GM23338 (cell line): ENCODE data around the gene MYO18B. TPM values are rescaled to one million over a fixed set of nuclear protein-coding genes. Genes with fewer than 3 reads are reported as not detected.

Experiments used
- ATAC-seq: fragments of 200-7000 bp; cut with Tn5 transposase; 3 replicates; pipeline ENCODE4 v1.9.1; 2020
- DNase-seq: peaks from one replicate; pipeline ENCODE4 v3.0.0-alpha.2; 2015; ENCODE audit warnings: low spot score
- H2AFZ ChIP-seq: fragments of 200-600 bp; sonication (generic); 2 replicates; pipeline ENCODE4 v1.8.0; 2016; ENCODE audit warnings: antibody characterized with exemption, mild to moderate bottlenecking, moderate library complexity
- H3F3A ChIP-seq: fragments of 200-600 bp; sonication (generic); replicated peaks from 2 replicates; pipeline ENCODE4 v1.8.0; 2017; ENCODE audit warnings: antibody characterized with exemption, mixed run types, low read depth
- H3K27ac ChIP-seq: fragments of 200-600 bp; sonication (generic); 2 replicates; pipeline ENCODE4 v1.6.1; 2016; ENCODE audit warnings: low read depth
- H3K27me3 ChIP-seq: fragments of 200-600 bp; sonication (generic); 2 replicates; pipeline ENCODE4 v1.8.0; 2016; ENCODE audit warnings: mild to moderate bottlenecking, mixed run types, moderate library complexity; ENCODE audit not compliant: insufficient read depth
- H3K36me3 ChIP-seq: fragments of 200-600 bp; sonication (generic); 2 replicates; pipeline ENCODE4 v1.8.0; 2016; ENCODE audit warnings: mild to moderate bottlenecking; ENCODE audit not compliant: insufficient read depth
- H3K4me1 ChIP-seq: fragments of 200-600 bp; sonication (generic); 2 replicates; pipeline ENCODE4 v1.8.0; 2016; ENCODE audit warnings: mild to moderate bottlenecking, moderate library complexity; ENCODE audit not compliant: insufficient read depth
- H3K4me2 ChIP-seq: fragments of 200-600 bp; sonication (generic); 2 replicates; pipeline ENCODE4 v1.7.1; 2017; ENCODE audit warnings: mixed run types
- H3K4me3 ChIP-seq: fragments of 200-600 bp; sonication (generic); 2 replicates; pipeline ENCODE4 v1.6.1; 2016; ENCODE audit warnings: mixed run types
- H3K79me2 ChIP-seq: fragments of 200-600 bp; sonication (generic); replicated peaks from 2 replicates; pipeline ENCODE4 v1.8.0; 2017; ENCODE audit warnings: mild to moderate bottlenecking; ENCODE audit not compliant: insufficient read depth
- H3K9me2 ChIP-seq: fragments of 200-600 bp; sonication (generic); 2 replicates; pipeline ENCODE4 v1.8.0; 2017; ENCODE audit not compliant: insufficient read depth
- H4K20me1 ChIP-seq: fragments of 200-600 bp; sonication (generic); replicated peaks from 2 replicates; pipeline ENCODE4 v1.8.0; 2017; ENCODE audit warnings: mild to moderate bottlenecking; ENCODE audit not compliant: insufficient read depth
- H3K27ac Mint-ChIP-seq: 2 replicates; pipeline ENCODE4 v1.8.0; 2020; ENCODE audit warnings: inconsistent platforms, mild to moderate bottlenecking, moderate library complexity, mixed read lengths
- H3K27me3 Mint-ChIP-seq: 3 replicates; pipeline ENCODE4 v1.8.0; 2022; ENCODE audit warnings: low read depth, mild to moderate bottlenecking, moderate library complexity, mixed read lengths, inconsistent platforms; ENCODE audit not compliant: insufficient read depth, poor library complexity
- H3K36me3 Mint-ChIP-seq: 3 replicates; pipeline ENCODE4 v1.8.0; 2021; ENCODE audit warnings: low read depth, mild to moderate bottlenecking, inconsistent platforms, moderate library complexity, mixed read lengths
- H3K4me1 Mint-ChIP-seq: 3 replicates; pipeline ENCODE4 v1.8.0; 2020; ENCODE audit warnings: mild to moderate bottlenecking, inconsistent platforms, mixed read lengths
- H3K4me3 Mint-ChIP-seq: 3 replicates; pipeline ENCODE4 v1.8.0; 2021; ENCODE audit warnings: moderate library complexity, mild to moderate bottlenecking, inconsistent platforms, mixed read lengths
- H3K9me3 Mint-ChIP-seq: 3 replicates; pipeline ENCODE4 v1.8.0; 2020; ENCODE audit warnings: moderate library complexity, mild to moderate bottlenecking, inconsistent platforms, mixed read lengths
- CREB1 ChIP-seq: fragments of 250-450 bp; sonication (Bioruptor Pico); IDR thresholded peaks from 2 replicates; pipeline ENCODE4 v1.5.0; 2020; ENCODE audit warnings: low read depth, mild to moderate bottlenecking, moderate library complexity
- EZH2 ChIP-seq: fragments of 200-600 bp; sonication (generic); IDR thresholded peaks from one replicate; pipeline ENCODE4 v1.8.0; 2017; ENCODE audit warnings: antibody characterized with exemption, mild to moderate bottlenecking, low read depth; ENCODE audit not compliant: unreplicated experiment
- EZH2phosphoT487 ChIP-seq: fragments of 200-600 bp; sonication (generic); IDR thresholded peaks from one replicate; pipeline ENCODE4 v1.8.1; 2018; ENCODE audit warnings: antibody characterized with exemption; ENCODE audit not compliant: unreplicated experiment
- JUNB ChIP-seq: IDR thresholded peaks from one replicate; pipeline ENCODE4 v1.6.1; 2016; ENCODE audit warnings: antibody characterized with exemption; ENCODE audit not compliant: unreplicated experiment
- NANOG ChIP-seq: IDR thresholded peaks from 2 replicates; pipeline ENCODE4 v1.6.1; 2016; ENCODE audit warnings: antibody characterized with exemption, borderline replicate concordance
- POLR2AphosphoS5 ChIP-seq: IDR thresholded peaks from 2 replicates; pipeline ENCODE4 v1.6.1; 2016; ENCODE audit warnings: antibody characterized with exemption, low read depth
- STAT1 ChIP-seq: IDR thresholded peaks from one replicate; pipeline ENCODE4 v1.6.1; 2016; ENCODE audit warnings: antibody characterized with exemption; ENCODE audit not compliant: unreplicated experiment
- ZNF114 ChIP-seq: fragments of 250-450 bp; sonication (Bioruptor Pico); IDR thresholded peaks from 2 replicates; pipeline ENCODE4 v1.5.0; 2020; ENCODE audit warnings: mild to moderate bottlenecking, moderate library complexity
- ZNF331 ChIP-seq: fragments of 250-450 bp; sonication (Bioruptor Pico); IDR thresholded peaks from 2 replicates; pipeline ENCODE4 v1.5.0; 2020; ENCODE audit warnings: low read depth, mild to moderate bottlenecking, moderate library complexity
- polyA plus RNA-seq: library from polyadenylated mRNA; unstranded; fragments of >200 nt; fragmentation: Nextera tagmentation; extraction: Ambion mirVana; gene quantifications from 2 replicates; pipeline ENCODE4 v1.2.1, GENCODE V29; 2016
- total RNA-seq: library from RNA; depleted of rRNA; stranded (reverse); fragments of >200 nt; shearing (Covaris generic); gene quantifications from 2 replicates; pipeline ENCODE4 v1.2.3, GENCODE V29; 2014
- TF ChIP-seq, protein P1 (sequence below): IDR thresholded peaks from one replicate; pipeline ENCODE4 v1.6.1; 2018; ENCODE audit warnings: antibody characterized with exemption; ENCODE audit not compliant: unreplicated experiment
- TF ChIP-seq, protein P2 (sequence below): IDR thresholded peaks from 2 replicates; pipeline ENCODE4 v1.6.1; 2016; ENCODE audit warnings: antibody characterized with exemption
- TF ChIP-seq, protein P3 (sequence below): fragments of 250-450 bp; sonication (Bioruptor Pico); IDR thresholded peaks from 2 replicates; pipeline ENCODE4 v1.5.0; 2020; ENCODE audit warnings: mild to moderate bottlenecking, moderate library complexity
- TF ChIP-seq, protein P4 (sequence below), 2 experiments: fragments of 200-600 bp in 1 of 2; sonication (generic) in 1 of 2; conservative IDR thresholded peaks; 2 replicates each; pipeline versions ENCODE4 v1.5.1 to v1.6.1; 2016 to 2017; ENCODE audit warnings: antibody characterized with exemption in 2 of 2, low read depth in 2 of 2, mild to moderate bottlenecking in 2 of 2, moderate library complexity in 1 of 2

The MYO18B gene
- total and polyA plus RNA-seq, 2 experiments from 2014 or later = 0.36 to 0.45 TPM

DNA sequence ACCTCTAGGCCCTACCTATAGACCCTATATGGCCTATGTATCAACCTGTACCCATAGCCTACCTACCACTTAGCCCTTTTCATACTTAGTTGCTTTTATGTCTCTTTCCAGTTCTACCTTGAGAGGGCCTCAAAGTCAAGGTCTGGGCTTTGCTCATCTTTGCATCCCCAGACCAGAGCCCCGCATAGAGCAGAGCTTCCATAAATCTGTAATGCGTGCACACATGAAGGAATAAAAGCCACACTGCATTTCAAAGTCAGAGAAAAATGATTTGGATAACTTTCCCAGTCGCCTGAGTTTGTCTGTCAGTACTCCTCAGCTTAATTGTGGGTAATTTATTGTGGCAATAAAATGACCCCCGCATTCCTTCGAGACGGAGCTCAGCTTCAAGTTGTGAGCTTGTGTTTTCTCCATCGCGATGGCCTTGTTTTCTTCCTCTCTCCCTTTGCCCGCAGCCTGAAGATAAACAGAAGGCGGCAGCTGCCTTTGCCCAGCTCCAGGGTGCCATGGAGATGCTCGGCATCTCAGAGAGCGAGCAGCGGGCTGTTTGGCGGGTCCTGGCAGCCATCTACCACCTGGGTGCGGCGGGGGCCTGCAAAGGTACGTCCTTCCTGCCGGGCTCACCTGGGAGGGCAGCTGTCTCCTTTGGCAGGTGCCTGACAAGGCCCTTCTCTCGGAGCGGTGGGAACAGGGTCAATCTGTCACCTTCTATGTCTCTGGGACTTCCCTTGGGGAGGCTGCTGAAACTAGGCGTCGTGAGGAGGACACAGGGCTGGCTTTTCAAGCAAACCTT is 55.7 kb downstream of the MYO18B start (continued):
- TF ChIP-seq, protein P1, sequence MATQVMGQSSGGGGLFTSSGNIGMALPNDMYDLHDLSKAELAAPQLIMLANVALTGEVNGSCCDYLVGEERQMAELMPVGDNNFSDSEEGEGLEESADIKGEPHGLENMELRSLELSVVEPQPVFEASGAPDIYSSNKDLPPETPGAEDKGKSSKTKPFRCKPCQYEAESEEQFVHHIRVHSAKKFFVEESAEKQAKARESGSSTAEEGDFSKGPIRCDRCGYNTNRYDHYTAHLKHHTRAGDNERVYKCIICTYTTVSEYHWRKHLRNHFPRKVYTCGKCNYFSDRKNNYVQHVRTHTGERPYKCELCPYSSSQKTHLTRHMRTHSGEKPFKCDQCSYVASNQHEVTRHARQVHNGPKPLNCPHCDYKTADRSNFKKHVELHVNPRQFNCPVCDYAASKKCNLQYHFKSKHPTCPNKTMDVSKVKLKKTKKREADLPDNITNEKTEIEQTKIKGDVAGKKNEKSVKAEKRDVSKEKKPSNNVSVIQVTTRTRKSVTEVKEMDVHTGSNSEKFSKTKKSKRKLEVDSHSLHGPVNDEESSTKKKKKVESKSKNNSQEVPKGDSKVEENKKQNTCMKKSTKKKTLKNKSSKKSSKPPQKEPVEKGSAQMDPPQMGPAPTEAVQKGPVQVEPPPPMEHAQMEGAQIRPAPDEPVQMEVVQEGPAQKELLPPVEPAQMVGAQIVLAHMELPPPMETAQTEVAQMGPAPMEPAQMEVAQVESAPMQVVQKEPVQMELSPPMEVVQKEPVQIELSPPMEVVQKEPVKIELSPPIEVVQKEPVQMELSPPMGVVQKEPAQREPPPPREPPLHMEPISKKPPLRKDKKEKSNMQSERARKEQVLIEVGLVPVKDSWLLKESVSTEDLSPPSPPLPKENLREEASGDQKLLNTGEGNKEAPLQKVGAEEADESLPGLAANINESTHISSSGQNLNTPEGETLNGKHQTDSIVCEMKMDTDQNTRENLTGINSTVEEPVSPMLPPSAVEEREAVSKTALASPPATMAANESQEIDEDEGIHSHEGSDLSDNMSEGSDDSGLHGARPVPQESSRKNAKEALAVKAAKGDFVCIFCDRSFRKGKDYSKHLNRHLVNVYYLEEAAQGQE = no peak
- TF ChIP-seq ZNF331 (CRISPR knock-in tag) = no peak

DNA sequence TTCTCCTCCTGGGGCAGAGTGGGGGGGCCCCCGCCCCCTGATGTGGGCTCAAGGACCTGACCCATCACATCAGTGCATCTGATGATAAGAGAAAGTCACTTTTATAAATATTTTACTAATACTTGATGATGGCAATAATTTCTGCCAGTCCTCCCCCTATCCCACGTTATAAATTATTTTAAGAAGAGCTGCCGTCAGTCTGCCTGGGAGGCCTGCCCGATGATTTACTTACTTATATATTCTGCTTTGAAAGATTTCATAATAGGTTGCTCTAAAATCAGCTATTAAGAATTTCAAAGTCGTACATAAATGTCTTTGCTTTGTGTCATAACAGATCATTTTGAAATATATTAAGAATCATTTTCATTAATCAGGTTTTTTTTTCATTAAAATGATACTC is 58.8 kb downstream of the MYO18B start:
- no peak for DNase-seq
- Histone ChIP-seq H2AFZ (no peak overlapping the region), H4K20me1 (no peaks in the 10 kb centered on the region), H3K9me2 (no peaks in the 10 kb centered on the region), H3K36me3 (no peaks in the 10 kb centered on the region), H3K4me2 (no peak overlapping the region), H3K4me1 (no peaks in the 10 kb centered on the region), H3K27me3 (no peaks in the 10 kb centered on the region), H3K27ac (no peak overlapping the region), H3K79me2 (no peaks in the 10 kb centered on the region), H3K4me3 (no peak overlapping the region), H3F3A (no peaks in the 10 kb centered on the region)
- no peak overlapping the region for H3K27ac Mint-ChIP-seq
- H3K4me3 Mint-ChIP-seq = no peak overlapping the region
- no peaks in the 10 kb centered on the region for H3K4me1 Mint-ChIP-seq
- no peaks in the 10 kb centered on the region for H3K9me3 Mint-ChIP-seq
- H3K27me3 Mint-ChIP-seq = peaks cover 4% of the 10 kb centered on the region
- no peaks in the 10 kb centered on the region for H3K36me3 Mint-ChIP-seq
- no peak for ATAC-seq
- TF ChIP-seq EZH2 (no peak), EZH2phosphoT487 (no peak), JUNB (no peak), ZNF114 (CRISPR knock-in tag) (no peak), STAT1 (no peak), CREB1 (CRISPR knock-in tag) (no peak), NANOG (no peak), POLR2AphosphoS5 (no peak)
- TF ChIP-seq, protein P2, sequence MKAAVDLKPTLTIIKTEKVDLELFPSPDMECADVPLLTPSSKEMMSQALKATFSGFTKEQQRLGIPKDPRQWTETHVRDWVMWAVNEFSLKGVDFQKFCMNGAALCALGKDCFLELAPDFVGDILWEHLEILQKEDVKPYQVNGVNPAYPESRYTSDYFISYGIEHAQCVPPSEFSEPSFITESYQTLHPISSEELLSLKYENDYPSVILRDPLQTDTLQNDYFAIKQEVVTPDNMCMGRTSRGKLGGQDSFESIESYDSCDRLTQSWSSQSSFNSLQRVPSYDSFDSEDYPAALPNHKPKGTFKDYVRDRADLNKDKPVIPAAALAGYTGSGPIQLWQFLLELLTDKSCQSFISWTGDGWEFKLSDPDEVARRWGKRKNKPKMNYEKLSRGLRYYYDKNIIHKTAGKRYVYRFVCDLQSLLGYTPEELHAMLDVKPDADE = no peak
- TF ChIP-seq, protein P3, sequence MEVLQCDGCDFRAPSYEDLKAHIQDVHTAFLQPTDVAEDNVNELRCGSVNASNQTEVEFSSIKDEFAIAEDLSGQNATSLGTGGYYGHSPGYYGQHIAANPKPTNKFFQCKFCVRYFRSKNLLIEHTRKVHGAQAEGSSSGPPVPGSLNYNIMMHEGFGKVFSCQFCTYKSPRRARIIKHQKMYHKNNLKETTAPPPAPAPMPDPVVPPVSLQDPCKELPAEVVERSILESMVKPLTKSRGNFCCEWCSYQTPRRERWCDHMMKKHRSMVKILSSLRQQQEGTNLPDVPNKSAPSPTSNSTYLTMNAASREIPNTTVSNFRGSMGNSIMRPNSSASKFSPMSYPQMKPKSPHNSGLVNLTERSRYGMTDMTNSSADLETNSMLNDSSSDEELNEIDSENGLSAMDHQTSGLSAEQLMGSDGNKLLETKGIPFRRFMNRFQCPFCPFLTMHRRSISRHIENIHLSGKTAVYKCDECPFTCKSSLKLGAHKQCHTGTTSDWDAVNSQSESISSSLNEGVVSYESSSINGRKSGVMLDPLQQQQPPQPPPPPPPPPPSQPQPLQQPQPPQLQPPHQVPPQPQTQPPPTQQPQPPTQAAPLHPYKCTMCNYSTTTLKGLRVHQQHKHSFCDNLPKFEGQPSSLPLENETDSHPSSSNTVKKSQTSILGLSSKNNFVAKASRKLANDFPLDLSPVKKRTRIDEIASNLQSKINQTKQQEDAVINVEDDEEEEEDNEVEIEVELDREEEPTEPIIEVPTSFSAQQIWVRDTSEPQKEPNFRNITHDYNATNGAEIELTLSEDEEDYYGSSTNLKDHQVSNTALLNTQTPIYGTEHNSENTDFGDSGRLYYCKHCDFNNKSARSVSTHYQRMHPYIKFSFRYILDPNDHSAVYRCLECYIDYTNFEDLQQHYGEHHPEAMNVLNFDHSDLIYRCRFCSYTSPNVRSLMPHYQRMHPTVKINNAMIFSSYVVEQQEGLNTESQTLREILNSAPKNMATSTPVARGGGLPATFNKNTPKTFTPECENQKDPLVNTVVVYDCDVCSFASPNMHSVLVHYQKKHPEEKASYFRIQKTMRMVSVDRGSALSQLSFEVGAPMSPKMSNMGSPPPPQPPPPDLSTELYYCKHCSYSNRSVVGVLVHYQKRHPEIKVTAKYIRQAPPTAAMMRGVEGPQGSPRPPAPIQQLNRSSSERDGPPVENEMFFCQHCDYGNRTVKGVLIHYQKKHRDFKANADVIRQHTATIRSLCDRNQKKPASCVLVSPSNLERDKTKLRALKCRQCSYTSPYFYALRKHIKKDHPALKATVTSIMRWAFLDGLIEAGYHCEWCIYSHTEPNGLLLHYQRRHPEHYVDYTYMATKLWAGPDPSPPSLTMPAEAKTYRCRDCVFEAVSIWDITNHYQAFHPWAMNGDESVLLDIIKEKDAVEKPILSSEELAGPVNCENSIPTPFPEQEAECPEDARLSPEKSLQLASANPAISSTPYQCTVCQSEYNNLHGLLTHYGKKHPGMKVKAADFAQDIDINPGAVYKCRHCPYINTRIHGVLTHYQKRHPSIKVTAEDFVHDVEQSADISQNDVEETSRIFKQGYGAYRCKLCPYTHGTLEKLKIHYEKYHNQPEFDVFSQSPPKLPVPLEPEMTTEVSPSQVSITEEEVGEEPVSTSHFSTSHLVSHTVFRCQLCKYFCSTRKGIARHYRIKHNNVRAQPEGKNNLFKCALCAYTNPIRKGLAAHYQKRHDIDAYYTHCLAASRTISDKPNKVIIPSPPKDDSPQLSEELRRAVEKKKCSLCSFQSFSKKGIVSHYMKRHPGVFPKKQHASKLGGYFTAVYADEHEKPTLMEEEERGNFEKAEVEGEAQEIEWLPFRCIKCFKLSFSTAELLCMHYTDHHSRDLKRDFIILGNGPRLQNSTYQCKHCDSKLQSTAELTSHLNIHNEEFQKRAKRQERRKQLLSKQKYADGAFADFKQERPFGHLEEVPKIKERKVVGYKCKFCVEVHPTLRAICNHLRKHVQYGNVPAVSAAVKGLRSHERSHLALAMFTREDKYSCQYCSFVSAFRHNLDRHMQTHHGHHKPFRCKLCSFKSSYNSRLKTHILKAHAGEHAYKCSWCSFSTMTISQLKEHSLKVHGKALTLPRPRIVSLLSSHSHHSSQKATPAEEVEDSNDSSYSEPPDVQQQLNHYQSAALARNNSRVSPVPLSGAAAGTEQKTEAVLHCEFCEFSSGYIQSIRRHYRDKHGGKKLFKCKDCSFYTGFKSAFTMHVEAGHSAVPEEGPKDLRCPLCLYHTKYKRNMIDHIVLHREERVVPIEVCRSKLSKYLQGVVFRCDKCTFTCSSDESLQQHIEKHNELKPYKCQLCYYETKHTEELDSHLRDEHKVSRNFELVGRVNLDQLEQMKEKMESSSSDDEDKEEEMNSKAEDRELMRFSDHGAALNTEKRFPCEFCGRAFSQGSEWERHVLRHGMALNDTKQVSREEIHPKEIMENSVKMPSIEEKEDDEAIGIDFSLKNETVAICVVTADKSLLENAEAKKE = no peak
- TF ChIP-seq, protein P4, sequence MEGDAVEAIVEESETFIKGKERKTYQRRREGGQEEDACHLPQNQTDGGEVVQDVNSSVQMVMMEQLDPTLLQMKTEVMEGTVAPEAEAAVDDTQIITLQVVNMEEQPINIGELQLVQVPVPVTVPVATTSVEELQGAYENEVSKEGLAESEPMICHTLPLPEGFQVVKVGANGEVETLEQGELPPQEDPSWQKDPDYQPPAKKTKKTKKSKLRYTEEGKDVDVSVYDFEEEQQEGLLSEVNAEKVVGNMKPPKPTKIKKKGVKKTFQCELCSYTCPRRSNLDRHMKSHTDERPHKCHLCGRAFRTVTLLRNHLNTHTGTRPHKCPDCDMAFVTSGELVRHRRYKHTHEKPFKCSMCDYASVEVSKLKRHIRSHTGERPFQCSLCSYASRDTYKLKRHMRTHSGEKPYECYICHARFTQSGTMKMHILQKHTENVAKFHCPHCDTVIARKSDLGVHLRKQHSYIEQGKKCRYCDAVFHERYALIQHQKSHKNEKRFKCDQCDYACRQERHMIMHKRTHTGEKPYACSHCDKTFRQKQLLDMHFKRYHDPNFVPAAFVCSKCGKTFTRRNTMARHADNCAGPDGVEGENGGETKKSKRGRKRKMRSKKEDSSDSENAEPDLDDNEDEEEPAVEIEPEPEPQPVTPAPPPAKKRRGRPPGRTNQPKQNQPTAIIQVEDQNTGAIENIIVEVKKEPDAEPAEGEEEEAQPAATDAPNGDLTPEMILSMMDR (conservative IDR thresholded peaks at IDR 0.05; ENCODE audit: low read depth in 2 of 2) = no peak
